ENCODE measurements around the gene KCNQ5. TPM values are rescaled to one million over a fixed set of nuclear protein-coding genes. Genes with fewer than 3 reads are reported as not detected.

The KCNQ5 gene
- total RNA-seq, 4 donors from 2014 or later = 0.14 to 1.2 (median 0.48) TPM; not detected in 1

GRCh38 chr6:72748759-72749158 lies 126.9 kb downstream of the KCNQ5 start:
- WGBS, 2 donors (ENCODE audit: low coverage in 1 of 2) = 35 to 44% methylated on average over 1 of the region's 1 CpG
- intact Hi-C loops (cut with DNase I; ENCODE audit: low total_unique reads) = no loop called here
- in situ Hi-C loops (cut with MboI; ENCODE audit: low pct_ligation_motif_present in 1 of 4, low pct_unique_long_range_greater_than_20kb in 1 of 4, low sequenced_read_pairs in 3 of 4) = no loop called here
- Histone ChIP-seq H3K27me3 (no peaks in the 10 kb centered on the region), H3K4me3 (no peak overlapping the region), H3K4me1 (no peaks in the 10 kb centered on the region), H3K36me3 (no peaks in the 10 kb centered on the region), H3K27ac (no peak overlapping the region), H3K9me3 (no peaks in the 10 kb centered on the region)
- DNase-seq = no peak
- TF ChIP-seq CTCF (IDR thresholded peaks at IDR 0.05) = no peak
- TF ChIP-seq EP300 (IDR thresholded peaks at IDR 0.05; ENCODE audit: low read depth) = no peak
- no peak for TF ChIP-seq POLR2AphosphoS5 (IDR thresholded peaks at IDR 0.05)
- TF ChIP-seq POLR2A (IDR thresholded peaks at IDR 0.05) = no peak

DNA sequence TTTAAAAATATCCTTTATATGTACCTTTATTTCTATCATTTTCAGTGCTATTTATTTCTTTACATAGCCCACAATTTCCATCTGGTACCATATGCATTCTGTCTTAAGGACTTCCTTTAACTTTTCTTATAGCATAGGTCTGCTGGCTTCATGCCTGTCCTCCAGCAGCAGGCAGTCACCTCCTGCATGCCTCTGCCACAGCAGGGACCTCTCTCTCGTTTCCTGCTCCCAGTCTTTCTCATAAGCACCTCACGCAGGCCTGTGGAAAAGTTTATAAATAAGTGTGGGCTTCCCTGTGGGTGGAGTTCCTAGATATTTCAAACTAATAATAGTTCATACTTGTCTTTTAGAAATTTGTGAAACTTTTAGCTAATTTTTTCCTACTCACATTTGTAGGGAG lies 133.9 kb downstream of the KCNQ5 start:
- in situ Hi-C loops (cut with MboI; ENCODE audit: low pct_ligation_motif_present in 1 of 4, low pct_unique_long_range_greater_than_20kb in 1 of 4, low sequenced_read_pairs in 3 of 4) = no loop called here
- intact Hi-C loops (cut with DNase I; ENCODE audit: low total_unique reads) = no loop called here
- H3K27me3 ChIP-seq = no peaks in the 10 kb centered on the region
- no peak overlapping the region for H3K4me3 ChIP-seq
- no peaks in the 10 kb centered on the region for H3K9me3 ChIP-seq
- no peak for TF ChIP-seq CTCF (IDR thresholded peaks at IDR 0.05)
- no peaks in the 10 kb centered on the region for H3K4me1 ChIP-seq
- no peak for DNase-seq
- no peak overlapping the region for H3K27ac ChIP-seq
- H3K36me3 ChIP-seq = no peaks in the 10 kb centered on the region
- WGBS, 2 donors (ENCODE audit: low coverage in 1 of 2) = 47 to 59% methylated on average over 2 of the region's 2 CpGs

- no peaks in the 10 kb centered on the region for H3K4me1 ChIP-seq
- intact Hi-C loops (cut with DNase I; ENCODE audit: low total_unique reads) (no loop called here), in situ Hi-C loops (cut with MboI; ENCODE audit: low pct_ligation_motif_present in 1 of 4, low pct_unique_long_range_greater_than_20kb in 1 of 4, low sequenced_read_pairs in 3 of 4) (no loop called here)
- H3K27ac ChIP-seq = no peak overlapping the region
- H3K27me3 ChIP-seq = no peaks in the 10 kb centered on the region
- DNase-seq = no peak
- H3K9me3 ChIP-seq = no peaks in the 10 kb centered on the region
- H3K4me3 ChIP-seq = no peak overlapping the region
- 81 to 82% methylated on average over 3 of the region's 3 CpGs for WGBS, 2 donors (ENCODE audit: low coverage in 1 of 2)
- H3K36me3 ChIP-seq = no peaks in the 10 kb centered on the region
- TF ChIP-seq EP300 (IDR thresholded peaks at IDR 0.05; ENCODE audit: low read depth) (no peak), POLR2A (IDR thresholded peaks at IDR 0.05) (no peak), POLR2AphosphoS5 (IDR thresholded peaks at IDR 0.05) (no peak), CTCF (IDR thresholded peaks at IDR 0.05) (no peak)
Observed at GRCh38 chr6:72757048-72757447, 135.2 kb downstream of the KCNQ5 start.

DNA sequence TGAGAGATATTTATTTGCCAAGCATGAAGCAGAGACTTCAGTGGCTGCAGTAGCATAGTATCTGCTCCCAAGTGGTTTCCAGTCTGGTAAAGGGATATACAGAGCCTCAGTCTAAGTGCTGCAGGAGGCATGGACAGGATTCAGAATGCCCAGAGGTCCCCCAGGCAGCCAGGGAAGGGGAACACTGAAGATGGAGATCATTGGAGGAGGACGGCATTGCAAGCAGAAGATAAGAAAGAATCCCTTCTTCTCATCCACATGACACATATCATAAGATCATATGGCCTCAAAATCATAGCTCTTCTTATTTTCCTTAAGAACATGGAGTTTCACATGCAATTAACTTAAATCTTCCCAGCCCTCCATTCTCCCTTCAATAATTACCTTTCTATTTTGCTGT lies 136.1 kb downstream of the KCNQ5 start:
- intact Hi-C loops (cut with DNase I; ENCODE audit: low total_unique reads) = no loop called here
- DNase-seq = no peak
- H3K27me3 ChIP-seq = no peaks in the 10 kb centered on the region
- no peaks in the 10 kb centered on the region for H3K9me3 ChIP-seq
- no peaks in the 10 kb centered on the region for H3K36me3 ChIP-seq
- WGBS, 2 donors (ENCODE audit: low coverage in 1 of 2) = 87% methylated on average over 1 of the region's 1 CpG; no CpG with 5 or more reads in 1 of the 2 donors
- H3K27ac ChIP-seq = no peak overlapping the region
- no peaks in the 10 kb centered on the region for H3K4me1 ChIP-seq
- in situ Hi-C loops (cut with MboI; ENCODE audit: low pct_ligation_motif_present in 1 of 4, low pct_unique_long_range_greater_than_20kb in 1 of 4, low sequenced_read_pairs in 3 of 4) = no loop called here
- H3K4me3 ChIP-seq = no peak overlapping the region
- TF ChIP-seq POLR2A (IDR thresholded peaks at IDR 0.05) = no peak
- TF ChIP-seq EP300 (IDR thresholded peaks at IDR 0.05; ENCODE audit: low read depth) = no peak
- TF ChIP-seq CTCF (IDR thresholded peaks at IDR 0.05) = no peak
- TF ChIP-seq POLR2AphosphoS5 (IDR thresholded peaks at IDR 0.05) = no peak

All from transverse colon (tissue), 4 donors.